GM19438 (cell line): ENCODE measurements around the gene PPL.
A peak's percentile ranks its signal among the peaks of the same experiment; 100 is the strongest.
"Not testable (repeated sequence)": the region's sequence is repeated elsewhere in the genome, so short reads cannot be mapped to it uniquely, and the experiment has no call there.

Experiments
- ATAC-seq: cut with Tn5 transposase; IDR thresholded peaks from one replicate; pipeline ENCODE4 v1.9.1; 2021; ENCODE audit warnings: low read depth; ENCODE audit not compliant: unreplicated experiment

The PPL gene

GRCh38 chr16:4958510-4959438, 21.8 kb upstream of the PPL start:
- no peak for ATAC-seq

- peak; percentile 63 for ATAC-seq
Measured at GRCh38 chr16:4957720-4958509, 21.0 kb upstream of the PPL start, which contains the start of gene SEC14L5. SEC14L5 (plus strand) TSS chr16:4958330; CDS start chr16:4959324, 994 bp downstream.

DNA sequence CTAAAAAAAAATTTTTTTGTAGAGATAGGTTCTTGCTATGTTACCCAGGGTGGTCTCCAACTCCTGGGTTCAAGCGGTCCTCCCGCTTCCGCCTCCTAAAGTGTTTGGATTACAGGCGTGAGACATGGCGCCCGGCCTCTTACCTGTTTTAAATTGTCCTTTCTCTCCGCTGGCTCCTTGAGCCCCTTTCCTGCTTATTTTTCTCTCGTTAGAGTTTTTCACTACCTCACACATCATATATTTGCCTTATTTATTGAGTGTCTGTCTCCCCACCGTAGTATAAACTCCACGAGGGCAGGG, 20.4 kb upstream of the PPL start:
- ATAC-seq: no peak

DNA sequence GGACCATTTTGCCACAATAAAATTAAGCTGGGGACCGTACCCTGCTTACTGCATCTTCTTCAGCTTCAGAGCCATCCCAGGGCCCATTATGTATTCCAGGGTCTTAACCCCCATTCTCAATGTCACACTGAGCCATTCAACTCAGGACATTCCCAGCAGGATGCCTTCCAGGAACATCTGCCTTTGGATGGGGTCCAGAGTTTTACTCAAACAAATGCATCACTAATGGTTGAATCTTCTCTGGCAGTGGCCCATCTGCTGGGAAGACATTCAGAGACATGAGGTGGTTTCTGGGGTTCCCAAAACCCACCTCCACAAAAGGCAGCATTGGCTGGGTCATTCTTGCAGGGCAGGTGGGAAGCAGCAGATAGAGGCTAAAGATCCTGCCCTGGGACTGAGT, 17.8 kb upstream of the PPL start:
- no peak for ATAC-seq

DNA sequence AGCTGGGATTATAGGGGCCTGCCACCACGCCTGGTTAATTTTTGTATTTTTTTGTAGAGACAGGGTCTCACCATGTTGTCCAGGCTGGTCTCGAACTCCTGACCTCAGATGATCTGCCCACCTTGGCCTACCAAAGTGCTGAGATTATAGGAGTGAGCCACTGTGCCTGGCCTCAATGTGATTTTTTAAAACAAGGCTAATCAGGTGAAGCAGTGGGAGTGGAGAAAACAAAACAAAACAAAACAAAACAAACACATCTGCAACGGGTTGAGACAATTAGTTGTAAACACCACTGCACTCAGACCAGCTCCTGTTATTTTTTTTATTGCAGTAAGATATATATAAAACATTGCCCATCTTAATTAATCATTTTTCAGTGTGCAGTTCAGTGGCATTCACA, 14.6 kb upstream of the PPL start:
- not testable (repeated sequence) for ATAC-seq

DNA sequence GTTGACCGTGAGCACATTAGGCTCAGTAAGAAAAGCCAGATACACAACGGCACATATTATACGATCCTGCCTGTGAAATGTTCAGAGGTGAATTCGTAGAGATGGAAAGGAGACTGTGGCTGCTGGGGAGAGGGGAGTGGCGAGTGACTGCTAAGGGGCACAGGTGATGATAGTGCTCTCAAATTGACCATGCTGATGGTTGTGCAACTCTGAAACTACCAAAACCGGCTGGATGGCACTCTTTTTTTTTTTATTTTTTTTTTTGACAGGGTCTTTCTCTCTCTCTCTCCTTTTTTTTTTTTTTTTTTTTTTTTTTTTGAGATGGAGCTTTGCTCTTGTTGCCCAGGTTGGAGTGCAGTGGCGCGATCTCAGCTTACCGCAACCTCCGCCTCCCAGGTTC, 13.0 kb upstream of the PPL start:
- ATAC-seq: no peak

DNA sequence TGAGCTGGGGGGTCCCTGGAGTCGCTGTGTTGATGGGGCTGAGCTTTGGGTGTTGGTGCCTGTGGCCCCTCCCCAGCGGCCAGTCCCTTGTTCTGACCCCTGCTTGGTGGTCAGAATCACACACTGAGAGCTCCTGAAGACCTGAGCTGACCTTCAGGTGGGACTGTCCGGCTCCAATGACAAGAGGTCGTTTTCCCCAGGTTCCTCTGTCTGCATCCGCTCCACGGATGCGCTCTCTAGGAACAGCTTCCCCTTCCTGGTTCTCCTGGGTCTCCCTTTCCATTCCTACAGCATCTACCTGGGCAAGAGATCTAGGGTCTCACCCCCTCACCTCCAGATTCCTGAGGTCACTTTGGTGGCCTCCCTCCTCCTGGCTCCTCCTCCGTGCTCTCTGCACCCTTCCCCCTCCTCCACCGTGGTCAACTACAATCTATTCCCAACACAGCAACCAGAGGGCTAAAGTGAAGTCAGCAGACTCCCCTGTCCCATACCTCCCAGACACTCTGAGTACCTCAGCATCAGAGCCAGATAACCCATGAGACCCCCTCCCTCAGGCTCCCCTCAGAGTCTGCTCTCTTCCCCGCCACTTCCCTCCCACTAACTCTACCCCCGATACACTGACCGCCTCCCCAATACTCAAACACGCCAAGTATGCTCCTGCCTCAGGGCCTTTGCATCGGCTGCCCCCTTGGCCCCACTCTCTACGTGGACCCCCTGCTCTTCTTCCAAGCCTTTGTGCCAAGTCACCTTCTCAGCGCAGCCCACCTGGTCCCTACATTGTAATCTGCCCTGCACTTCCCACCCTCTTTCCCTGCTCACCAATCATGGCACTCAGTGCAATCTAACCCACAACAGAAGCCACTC, 12.2 kb upstream of the PPL start:
- ATAC-seq: no peak

- no peak for ATAC-seq
Measured at GRCh38 chr16:4947722-4948503, 11.0 kb upstream of the PPL start.

- no peak for ATAC-seq
Measured at GRCh38 chr16:4946917-4947316, 10.0 kb upstream of the PPL start.

DNA sequence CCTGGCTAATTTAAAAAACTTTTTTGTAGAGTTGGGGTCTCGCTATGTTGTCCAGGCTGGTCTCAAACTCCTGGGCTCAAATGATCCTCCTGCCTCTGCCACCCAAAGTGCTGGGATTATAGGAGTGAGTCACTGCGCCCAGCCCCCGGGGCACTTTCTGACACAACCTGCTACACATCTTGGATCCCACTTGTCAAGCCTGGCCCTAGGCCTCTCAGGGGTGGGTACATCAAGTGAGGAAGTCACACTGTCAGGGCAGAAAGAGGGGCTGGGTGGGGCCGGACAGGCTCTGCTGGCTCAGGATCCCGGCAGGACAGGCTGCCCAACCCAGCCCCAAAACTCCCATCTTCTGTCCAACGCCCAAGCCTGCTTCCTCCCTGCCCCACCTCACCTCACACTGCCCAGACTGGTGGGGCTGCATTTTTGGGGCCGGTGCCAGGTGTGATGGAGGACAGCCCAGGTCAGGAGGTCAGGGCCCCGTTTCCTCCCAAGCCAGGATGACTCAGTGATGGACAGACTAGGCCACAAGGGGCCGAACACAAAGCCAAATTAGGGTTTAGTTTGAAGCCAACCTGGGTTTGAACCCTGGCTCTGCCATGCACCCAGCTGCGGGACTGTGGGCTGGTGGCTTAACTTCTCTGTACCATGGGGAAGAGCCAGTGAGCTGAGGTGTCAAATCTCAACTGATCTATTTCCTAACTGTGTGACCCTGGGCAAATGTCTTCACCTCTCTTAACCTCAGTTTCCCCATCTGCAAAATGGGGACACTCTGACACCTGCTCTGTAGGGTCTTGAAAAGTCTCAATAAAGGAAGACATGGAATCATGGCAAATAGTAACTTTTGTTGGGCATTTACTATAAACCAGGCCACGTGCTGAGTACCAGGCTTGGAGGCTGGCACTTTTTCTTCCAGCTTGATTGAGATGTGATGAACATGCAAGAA, 8.9 kb upstream of the PPL start:
- no peak for ATAC-seq

- ATAC-seq: no peak
Measured at GRCh38 chr16:4944333-4945281, 7.7 kb upstream of the PPL start.

- no peak for ATAC-seq
Measured at GRCh38 chr16:4942481-4942880, 5.5 kb upstream of the PPL start.

DNA sequence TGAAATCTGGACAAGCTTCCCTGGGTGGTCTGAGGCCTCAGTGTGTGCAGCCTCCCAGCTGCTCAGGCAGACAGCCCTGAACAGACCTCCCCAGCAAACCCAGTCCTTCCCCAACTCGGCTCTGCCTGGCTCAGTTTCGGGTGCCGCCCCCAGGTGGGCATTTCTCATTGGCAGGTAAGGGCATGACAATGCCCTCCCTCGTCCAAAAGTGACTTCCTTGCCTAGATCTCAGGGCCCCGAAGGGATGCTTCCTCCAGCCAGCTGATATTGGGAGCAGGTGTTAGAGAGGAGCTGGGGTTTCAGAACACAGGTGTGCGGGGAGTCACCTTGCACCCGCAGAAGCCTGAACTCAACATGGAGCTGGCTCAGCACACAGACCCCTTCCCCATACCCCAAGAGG, 3.8 kb upstream of the PPL start:
- ATAC-seq: no peak

GRCh38 chr16:4938683-4939030, 1.7 kb upstream of the PPL start:
- ATAC-seq: no peak

DNA sequence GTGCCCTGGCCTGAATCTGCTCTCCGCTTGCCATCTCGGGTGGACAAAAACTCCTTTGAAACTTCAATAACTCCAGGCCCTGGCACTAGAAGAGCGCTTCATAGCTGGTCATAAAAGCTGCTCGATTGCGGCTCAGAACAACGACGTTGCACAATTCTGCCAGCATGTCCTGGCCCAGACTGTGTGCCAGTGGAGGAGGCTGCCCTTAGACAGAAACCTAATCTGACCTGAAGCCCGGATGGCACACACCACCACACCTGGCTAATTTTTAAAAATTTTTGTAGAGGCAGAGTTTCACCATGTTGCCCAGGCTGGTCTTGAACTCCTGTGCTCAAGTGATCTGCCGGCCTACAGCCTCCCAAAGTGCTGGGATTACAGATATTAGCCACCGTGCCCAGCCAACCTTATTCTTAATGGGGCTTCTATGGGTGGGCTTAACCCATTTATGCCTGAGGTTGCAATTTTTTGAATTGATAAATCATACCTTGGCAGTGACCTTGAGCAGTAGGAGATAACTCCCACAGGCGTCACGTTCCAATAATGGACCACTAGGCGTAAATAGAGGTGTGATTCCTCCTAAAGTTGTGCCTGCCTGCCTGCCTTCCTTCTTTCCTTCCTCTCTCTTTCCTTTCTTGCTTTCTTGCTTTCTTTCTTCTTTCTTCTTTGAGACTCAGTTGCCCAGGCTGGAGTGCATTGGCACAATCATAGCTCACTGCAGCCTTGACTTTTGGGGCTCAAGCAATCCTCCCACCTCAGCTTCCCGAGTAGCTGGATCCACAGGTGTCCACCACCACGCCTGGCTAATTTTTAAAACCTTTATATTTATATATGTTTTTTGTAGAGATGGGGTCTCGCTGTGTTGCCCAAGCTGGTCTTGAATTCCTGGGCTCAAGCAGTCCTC, 1.1 kb upstream of the PPL start:
- ATAC-seq: no peak

DNA sequence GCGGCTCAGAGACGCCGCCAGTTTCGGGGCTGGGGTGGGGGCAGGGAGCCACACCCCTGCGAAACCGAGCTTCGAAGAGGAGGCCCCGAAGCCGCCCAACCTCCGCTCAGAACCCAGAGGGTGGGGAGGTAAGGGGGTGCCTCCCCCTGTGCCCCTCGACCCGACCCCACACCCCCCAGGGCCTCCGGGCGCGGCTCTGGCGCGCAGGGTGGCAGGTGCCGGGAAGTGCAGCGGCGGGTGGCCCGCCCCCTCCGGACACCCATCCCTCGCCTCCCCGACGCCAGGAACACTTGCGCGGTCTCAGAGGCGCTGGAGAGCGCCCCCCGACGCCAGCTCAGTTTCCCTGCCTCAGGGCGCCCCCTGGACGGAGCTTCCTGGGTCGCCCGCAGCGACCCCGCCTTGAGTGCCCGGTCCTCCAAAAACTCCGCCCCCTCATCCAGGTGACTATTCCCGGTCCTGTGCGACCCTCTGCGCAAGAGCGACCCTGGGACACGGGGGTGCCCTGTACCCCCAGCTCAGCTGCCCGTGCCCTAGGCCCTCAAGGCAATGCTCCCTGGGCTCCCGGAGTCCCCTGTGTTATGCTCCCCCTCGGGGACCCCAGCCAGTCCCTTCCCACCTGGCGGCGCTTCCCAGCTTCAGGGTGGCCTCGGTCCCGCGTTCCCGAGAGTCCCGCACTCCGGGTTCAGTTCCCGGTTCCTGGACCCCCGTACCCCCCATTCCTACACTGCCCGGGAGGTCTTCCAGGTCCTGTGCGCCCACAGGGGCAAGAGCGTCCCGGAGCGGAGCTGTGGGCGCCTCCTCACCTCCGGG, 562 bp downstream of the PPL start:
- ATAC-seq: no peak
